Erythroblast (primary cell): ENCODE measurements around the gene MLX.

Experiments used
- GATA1 ChIP-seq: IDR thresholded peaks from 2 replicates; pipeline ENCODE4 v1.6.1; 2011; ENCODE audit warnings: low read depth, mild to moderate bottlenecking, control low read depth, low read length, moderate library complexity
- POLR2A ChIP-seq: IDR thresholded peaks from 2 replicates; pipeline ENCODE4 v1.6.1; 2011; ENCODE audit warnings: mild to moderate bottlenecking, low read length

DNA sequence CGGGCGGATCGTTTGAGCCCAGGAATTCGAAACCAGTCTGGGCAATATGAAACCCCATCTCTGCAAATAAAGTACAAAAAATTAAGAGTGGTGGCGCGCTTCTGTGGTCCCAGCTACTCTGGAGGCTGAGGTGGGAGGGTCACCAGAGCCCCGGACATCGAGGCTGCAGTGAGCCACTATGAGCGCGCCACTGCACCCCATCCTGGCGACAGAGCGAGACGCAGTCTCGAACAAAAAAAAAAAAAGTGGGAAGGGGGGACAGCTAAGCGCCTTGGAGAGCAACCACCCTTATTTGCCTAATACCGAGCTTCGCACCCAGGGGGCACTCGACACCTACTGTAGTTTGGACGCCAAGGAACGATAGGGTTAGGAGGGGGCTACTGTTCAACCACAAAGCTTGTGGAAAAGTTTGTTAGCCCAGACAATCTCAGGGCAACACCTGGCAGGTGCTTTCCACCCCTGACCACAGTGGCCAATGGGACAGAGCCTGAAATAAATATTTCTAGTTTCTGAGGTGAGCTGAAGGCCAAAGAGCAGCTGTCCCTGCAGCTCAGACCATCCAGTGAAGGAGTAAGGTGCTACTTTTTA, 11.5 kb downstream of the MLX start:
- TF ChIP-seq POLR2A (no peak), GATA1 (no peak)
